T follicular helper cell (primary cell): ENCODE results near the gene SNRPA.
"Not testable (repeated sequence)": the region's sequence is repeated elsewhere in the genome, so short reads cannot be mapped to it uniquely, and the experiment has no call there.

Experiments used
- DNase-seq: peaks from one replicate; pipeline ENCODE4 v3.0.0-alpha.2; 2020; ENCODE audit warnings: low read depth

The SNRPA gene

DNA sequence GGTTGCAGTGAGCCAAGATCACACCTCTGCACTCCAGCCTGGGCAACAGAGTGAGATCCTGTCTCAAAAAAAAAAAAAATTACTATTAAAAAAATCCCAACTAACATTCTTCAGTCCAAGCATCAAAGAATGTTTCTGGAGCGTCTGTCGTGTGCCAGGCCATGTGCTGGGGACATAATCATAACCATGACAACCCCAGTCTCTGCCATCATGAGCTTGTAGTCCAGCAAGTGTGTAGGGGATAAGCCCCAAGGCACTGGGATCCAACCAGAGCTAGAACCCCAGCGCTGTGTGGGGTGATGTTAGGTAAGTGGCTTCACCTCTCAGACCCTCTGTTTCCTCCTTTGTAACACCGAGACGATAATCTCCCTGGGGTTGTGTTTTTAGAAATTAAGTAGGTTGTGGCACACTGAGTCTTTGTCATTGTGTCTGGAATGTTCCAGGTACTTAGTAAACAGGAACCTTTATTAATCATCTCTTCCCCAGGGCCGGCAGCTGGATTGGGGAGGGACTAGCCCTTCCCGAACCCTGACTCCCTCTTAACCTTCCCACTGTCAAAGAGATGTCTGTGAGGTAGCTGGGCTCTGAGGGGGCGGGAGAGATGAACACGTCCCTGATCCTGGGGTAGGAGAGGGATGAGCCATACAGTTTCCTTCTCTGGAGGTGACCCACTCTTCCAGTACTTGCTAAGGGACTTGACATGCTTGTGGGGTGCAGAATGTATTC, 28.9 kb upstream of the SNRPA start:
- DNase-seq, result no peak

GRCh38 chr19:40723661-40724254, 27.2 kb upstream of the SNRPA start:
- DNase-seq, result no peak

- no peak for DNase-seq
These were observed 26.7 kb upstream of the SNRPA start for GRCh38 chr19:40724315-40724714.

- no peak for DNase-seq
These were observed 26.1 kb upstream of the SNRPA start for GRCh38 chr19:40724855-40725254.

GRCh38 chr19:40726279-40726678, 24.7 kb upstream of the SNRPA start:
- no peak for DNase-seq

DNA sequence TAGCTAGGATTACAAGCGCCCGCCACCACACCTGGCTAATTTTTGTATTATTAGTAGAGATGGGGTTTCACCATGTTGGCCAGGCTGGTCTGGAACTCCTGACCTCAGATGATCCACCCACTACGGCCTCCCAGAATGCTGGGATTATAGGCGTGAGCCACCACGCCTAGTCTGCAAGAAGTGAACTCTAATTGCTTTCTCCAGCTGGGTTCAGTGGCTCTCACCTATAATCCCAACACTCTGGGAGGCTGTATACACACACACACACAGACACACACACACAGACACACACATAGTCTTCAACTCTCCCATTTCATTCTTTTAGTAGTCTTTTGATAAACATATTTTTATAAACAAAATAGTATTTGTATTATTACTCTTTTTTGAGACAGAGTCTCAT, 20.9 kb upstream of the SNRPA start:
- DNase-seq, result not testable (repeated sequence)

DNA sequence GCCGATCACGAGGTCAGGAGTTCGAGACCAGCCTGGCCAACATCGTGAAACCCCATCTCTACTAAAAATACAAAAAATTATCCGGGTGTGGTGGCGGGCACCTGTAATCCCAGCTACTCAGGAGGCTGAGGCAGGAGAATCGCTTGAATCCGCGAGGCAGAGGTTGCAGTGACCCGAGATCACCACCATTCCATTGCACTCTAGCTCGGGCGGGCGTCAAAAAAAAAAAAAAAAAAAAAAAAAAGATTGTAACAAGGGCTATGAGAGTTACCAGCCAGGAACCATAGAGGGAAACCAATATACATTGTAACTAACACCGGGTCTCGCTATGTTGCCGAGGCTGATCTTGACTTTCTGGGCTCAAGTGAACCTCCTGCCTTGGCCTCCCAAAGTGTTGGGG, 18.7 kb upstream of the SNRPA start:
- DNase-seq, result not testable (repeated sequence)

- DNase-seq, result no peak
These were observed 17.9 kb upstream of the SNRPA start for GRCh38 chr19:40733149-40733548.

GRCh38 chr19:40735013-40735771, 15.8 kb upstream of the SNRPA start:
- DNase-seq, result no peak

DNA sequence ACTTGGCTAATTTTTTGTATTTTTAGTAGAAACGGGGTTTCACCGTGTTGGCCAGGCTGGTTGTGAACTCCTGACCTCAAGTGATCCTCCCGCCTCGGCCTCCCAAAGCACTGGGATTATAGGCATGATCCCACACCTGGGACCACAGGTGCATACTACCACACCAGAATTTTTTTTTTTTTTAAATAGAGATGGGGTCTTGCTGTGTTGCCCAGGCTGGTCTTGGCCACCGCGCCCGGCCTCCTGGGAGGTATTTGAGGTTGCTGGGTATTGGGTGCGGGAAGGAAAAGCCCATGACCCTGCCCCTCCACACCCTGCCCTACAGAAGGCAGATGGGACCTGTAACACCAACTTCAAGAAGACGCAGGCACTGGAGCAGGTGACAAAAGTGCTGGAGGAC, 14.3 kb upstream of the SNRPA start:
- DNase-seq, result no peak

DNA sequence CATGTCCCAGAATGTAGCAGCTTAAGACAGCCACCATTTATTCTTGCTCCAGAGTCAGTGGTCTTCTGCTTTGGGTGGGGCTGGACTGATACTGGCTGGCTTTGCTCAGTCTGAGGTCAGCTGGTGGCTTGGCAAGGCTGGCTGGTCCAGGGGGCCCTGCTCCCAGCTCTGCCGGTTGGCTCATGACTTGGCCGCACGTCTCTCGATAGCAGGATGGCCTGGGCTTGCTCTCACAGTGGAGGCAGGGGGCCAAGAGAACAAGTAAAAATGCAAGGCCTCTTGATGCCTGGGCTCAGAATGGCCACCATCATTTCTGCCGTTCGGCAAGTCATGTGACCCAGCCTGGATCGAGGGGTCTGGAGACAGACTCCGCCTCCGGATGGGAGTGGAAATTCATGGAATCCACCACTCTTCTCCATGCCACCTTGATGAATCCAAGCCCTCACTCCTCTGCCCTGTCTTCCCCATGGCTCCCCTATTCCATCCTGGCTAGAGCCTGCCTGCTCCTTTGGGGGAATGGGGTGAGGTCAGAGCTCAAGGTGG, 13.8 kb upstream of the SNRPA start:
- no peak for DNase-seq

DNA sequence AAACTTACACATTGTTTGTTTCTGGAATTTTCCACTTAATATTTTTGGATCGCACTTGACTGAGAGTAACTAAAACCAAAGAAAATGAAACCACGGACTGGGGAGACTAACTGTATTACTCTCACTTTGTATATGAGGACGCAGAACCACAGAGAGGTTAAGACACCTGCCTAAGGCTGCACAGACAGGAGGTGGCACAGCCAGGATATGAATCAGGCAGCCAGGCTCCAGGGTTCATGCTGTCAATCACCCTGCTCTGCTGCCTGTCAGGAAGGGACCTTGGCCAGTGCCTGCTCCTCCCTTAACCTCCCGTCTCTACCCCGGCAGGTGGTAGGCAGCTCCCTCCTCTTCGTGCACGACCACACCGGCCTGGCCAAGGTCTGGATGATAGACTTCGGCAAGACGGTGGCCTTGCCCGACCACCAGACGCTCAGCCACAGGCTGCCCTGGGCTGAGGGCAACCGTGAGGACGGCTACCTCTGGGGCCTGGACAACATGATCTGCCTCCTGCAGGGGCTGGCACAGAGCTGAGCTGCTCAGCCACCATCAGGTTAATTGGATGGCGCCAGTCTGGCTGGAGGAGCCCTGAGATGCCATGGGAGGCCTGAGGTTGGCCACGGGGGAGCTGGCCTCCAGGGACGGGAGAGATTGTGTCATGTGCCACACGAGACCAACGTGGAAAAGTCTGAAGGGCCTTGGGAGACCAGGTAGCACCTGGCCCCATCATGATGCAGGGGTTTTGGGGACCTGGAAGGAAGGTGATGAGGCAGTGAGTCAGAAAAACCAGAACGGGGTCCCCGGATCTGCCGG, 11.8 kb upstream of the SNRPA start:
- no peak for DNase-seq

- no peak for DNase-seq
These were observed 10.9 kb upstream of the SNRPA start for GRCh38 chr19:40739871-40740703.

GRCh38 chr19:40740747-40741146, 10.3 kb upstream of the SNRPA start:
- no peak for DNase-seq

GRCh38 chr19:40741527-40742390, 9.2 kb upstream of the SNRPA start:
- no peak for DNase-seq

DNA sequence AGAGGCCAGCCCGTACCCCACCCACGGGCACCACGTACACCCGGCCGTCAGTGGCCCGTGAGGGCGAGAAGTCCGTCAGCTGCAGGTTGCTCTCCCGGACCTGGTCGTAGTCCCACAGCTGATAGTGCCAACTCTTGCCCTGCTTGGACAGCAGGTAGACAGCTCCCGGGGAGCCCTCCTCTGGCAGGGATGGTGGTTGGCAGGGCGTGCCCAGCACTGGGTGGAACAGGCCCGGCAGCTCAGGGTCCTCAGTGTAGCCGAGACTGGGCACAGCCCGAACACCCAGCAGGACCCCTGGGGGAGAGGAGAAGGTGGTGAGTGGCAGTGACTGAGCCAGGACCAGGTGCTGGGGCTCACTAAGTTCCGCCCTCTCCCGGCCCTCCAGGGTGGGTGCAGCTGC, 8.5 kb upstream of the SNRPA start:
- no peak for DNase-seq

DNA sequence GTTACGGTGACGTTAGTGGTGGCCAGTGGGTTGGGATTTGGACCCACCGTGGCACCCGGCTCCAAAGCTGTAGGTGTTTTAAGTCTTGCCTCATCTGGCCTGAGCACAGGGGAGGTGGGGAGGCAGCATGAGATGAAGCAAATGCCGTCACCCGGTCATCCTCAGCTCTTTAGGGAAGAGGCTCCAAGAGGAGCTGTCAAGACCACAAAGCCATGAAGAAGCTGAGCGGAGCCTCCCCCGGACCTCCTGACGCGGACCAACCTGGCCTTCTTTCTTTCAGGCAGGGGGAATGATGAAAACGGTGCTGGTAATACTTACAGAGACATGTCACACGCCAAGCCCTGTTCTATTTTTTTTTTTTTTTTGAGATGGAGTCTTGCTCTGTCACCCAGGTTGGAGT, 8.1 kb upstream of the SNRPA start:
- no peak for DNase-seq

- DNase-seq, result no peak
These were observed 7.1 kb upstream of the SNRPA start for GRCh38 chr19:40743926-40744325.

GRCh38 chr19:40744554-40745401, 6.2 kb upstream of the SNRPA start:
- no peak for DNase-seq
